Measurements from ENCODE around the gene PLD1. TPM values are rescaled to one million over a fixed set of nuclear protein-coding genes. Genes with fewer than 3 reads are reported as not detected.
"Not testable (repeated sequence)": the region's sequence is repeated elsewhere in the genome, so short reads cannot be mapped to it uniquely, and the experiment has no call there.

Gene PLD1
- total RNA-seq, 1 donor from 2014 or later = 29.1 TPM

- Mint-ChIP-seq H3K27me3 (ENCODE audit: low read depth) (no peaks in the 10 kb centered on the region), H3K36me3 (peaks cover 4% of the 10 kb centered on the region), H3K4me1 (peaks cover 30% of the 10 kb centered on the region), H3K4me3 (no peak overlapping the region), H3K27ac (no peak overlapping the region), H3K9me3 (peaks cover 7% of the 10 kb centered on the region)
- no peak for DNase-seq (ENCODE audit: low spot score in 2 of 2, unreplicated experiment in 2 of 2)
- no peak for TF ChIP-seq CTCF (IDR thresholded peaks at IDR 0.05; ENCODE audit: unreplicated experiment)
These were observed 7.0 kb upstream of the PLD1 start for GRCh38 chr3:171817074-171817800.

GRCh38 chr3:171815973-171816595, 5.8 kb upstream of the PLD1 start:
- Mint-ChIP-seq H3K9me3 (peaks cover 7% of the 10 kb centered on the region), H3K27ac (peak overlapping the region; percentile 63), H3K27me3 (ENCODE audit: low read depth) (no peaks in the 10 kb centered on the region), H3K4me3 (no peak overlapping the region), H3K4me1 (peaks cover 31% of the 10 kb centered on the region), H3K36me3 (peaks cover 4% of the 10 kb centered on the region)
- TF ChIP-seq CTCF (IDR thresholded peaks at IDR 0.05; ENCODE audit: unreplicated experiment) = no peak
- DNase-seq (ENCODE audit: low spot score in 2 of 2, unreplicated experiment in 2 of 2) = no peak

GRCh38 chr3:171814662-171815061, 4.4 kb upstream of the PLD1 start:
- H3K27ac Mint-ChIP-seq; DNase-seq (ENCODE audit: low spot score in 2 of 2, unreplicated experiment in 2 of 2); H3K4me3 Mint-ChIP-seq; H3K27me3 Mint-ChIP-seq (ENCODE audit: low read depth); H3K36me3 Mint-ChIP-seq; H3K9me3 Mint-ChIP-seq: not testable (repeated sequence)
- H3K4me1 Mint-ChIP-seq = peaks cover 33% of the 10 kb centered on the region

- H3K36me3 Mint-ChIP-seq = peaks cover 4% of the 10 kb centered on the region
- peaks cover 7% of the 10 kb centered on the region for H3K9me3 Mint-ChIP-seq
- peaks cover 40% of the 10 kb centered on the region for H3K4me1 Mint-ChIP-seq
- H3K4me3 Mint-ChIP-seq = no peak overlapping the region
- no peak overlapping the region for H3K27ac Mint-ChIP-seq
- no peak for DNase-seq (ENCODE audit: low spot score in 2 of 2, unreplicated experiment in 2 of 2)
- no peak for TF ChIP-seq CTCF (IDR thresholded peaks at IDR 0.05; ENCODE audit: unreplicated experiment)
- H3K27me3 Mint-ChIP-seq (ENCODE audit: low read depth) = no peaks in the 10 kb centered on the region
These were observed 3.7 kb upstream of the PLD1 start for GRCh38 chr3:171813897-171814460.

- Mint-ChIP-seq H3K27ac (peak overlapping the region; percentile 23), H3K4me1 (peaks cover 40% of the 10 kb centered on the region), H3K36me3 (peaks cover 4% of the 10 kb centered on the region), H3K27me3 (ENCODE audit: low read depth) (no peaks in the 10 kb centered on the region), H3K4me3 (no peak overlapping the region), H3K9me3 (peaks cover 7% of the 10 kb centered on the region)
- no peak for TF ChIP-seq CTCF (IDR thresholded peaks at IDR 0.05; ENCODE audit: unreplicated experiment)
- no peak for DNase-seq (ENCODE audit: low spot score in 2 of 2, unreplicated experiment in 2 of 2)
These were observed 3.1 kb upstream of the PLD1 start for GRCh38 chr3:171813278-171813896.

GRCh38 chr3:171812811-171813210, 2.5 kb upstream of the PLD1 start:
- Mint-ChIP-seq H3K36me3 (peaks cover 2% of the 10 kb centered on the region), H3K9me3 (peaks cover 1% of the 10 kb centered on the region), H3K4me1 (peaks cover 41% of the 10 kb centered on the region), H3K27ac (peak overlapping the region; percentile 50), H3K4me3 (no peak overlapping the region), H3K27me3 (ENCODE audit: low read depth) (no peaks in the 10 kb centered on the region)
- no peak for DNase-seq (ENCODE audit: low spot score in 2 of 2, unreplicated experiment in 2 of 2)
- no peak for TF ChIP-seq CTCF (IDR thresholded peaks at IDR 0.05; ENCODE audit: unreplicated experiment)

Measured in mesothelial cell of epicardium (in vitro differentiated cells).